K562 (cell line): ENCODE data around the gene C14orf180.

Experiments
- HDAC1 ChIP-seq, 2 experiments: fragments of 450-650 bp; IDR thresholded peaks; 2 replicates each; pipeline ENCODE4 v1.6.1; 2016 to 2017; ENCODE audit warnings: inconsistent platforms in 1 of 2, mild to moderate bottlenecking in 1 of 2, moderate library complexity in 1 of 2
- JUN ChIP-seq, 2 experiments: sonication (generic) in 1 of 2; formaldehyde crosslinking in 1 of 2; IDR thresholded peaks; 2 replicates each; pipeline versions ENCODE4 v1.6.1 to v1.8.0; 2012 to 2022; ENCODE audit warnings: borderline replicate concordance in 2 of 2, mild to moderate bottlenecking in 2 of 2, improper control_type of control experiment in 1 of 2, low read depth in 1 of 2, low read length in 1 of 2, missing genetic modification reagents in 1 of 2
- MAX ChIP-seq: sonication (generic); formaldehyde crosslinking; IDR thresholded peaks from 2 replicates; pipeline ENCODE4 v1.9.0; 2022; ENCODE audit warnings: mild to moderate bottlenecking, missing genetic modification reagents
- MXI1 ChIP-seq: IDR thresholded peaks from 2 replicates; pipeline ENCODE4 v1.6.1; 2011; ENCODE audit warnings: low read depth, mild to moderate bottlenecking, improper control_type of control experiment, low read length
- TBP ChIP-seq: optimal IDR thresholded peaks from 2 replicates; pipeline ENCODE3; 2011; ENCODE audit warnings: low read depth, low read length, improper control_type of control experiment
- TOE1 ChIP-seq, 2 experiments: fragments of 450-650 bp in 1 of 2; sonication (generic) in 1 of 2; formaldehyde crosslinking in 1 of 2; IDR thresholded peaks; 2 replicates each; pipeline versions ENCODE4 v1.7.1 to v1.8.0; 2016 to 2022; ENCODE audit warnings: borderline replicate concordance in 2 of 2, mild to moderate bottlenecking in 2 of 2, antibody characterized with exemption in 1 of 2, inconsistent platforms in 1 of 2, low read depth in 1 of 2, missing genetic modification reagents in 1 of 2, moderate library complexity in 1 of 2
- ZC3H11A ChIP-seq: IDR thresholded peaks from 2 replicates; pipeline ENCODE4 v1.6.1; 2012; ENCODE audit warnings: low read depth, low read length, improper control_type of control experiment
- TF ChIP-seq, protein P1 (sequence below): sonication (generic); formaldehyde crosslinking; IDR thresholded peaks from 2 replicates; pipeline ENCODE4 v1.8.0; 2022; ENCODE audit warnings: missing genetic modification reagents, mild to moderate bottlenecking, borderline replicate concordance

- TF ChIP-seq, protein P1, sequence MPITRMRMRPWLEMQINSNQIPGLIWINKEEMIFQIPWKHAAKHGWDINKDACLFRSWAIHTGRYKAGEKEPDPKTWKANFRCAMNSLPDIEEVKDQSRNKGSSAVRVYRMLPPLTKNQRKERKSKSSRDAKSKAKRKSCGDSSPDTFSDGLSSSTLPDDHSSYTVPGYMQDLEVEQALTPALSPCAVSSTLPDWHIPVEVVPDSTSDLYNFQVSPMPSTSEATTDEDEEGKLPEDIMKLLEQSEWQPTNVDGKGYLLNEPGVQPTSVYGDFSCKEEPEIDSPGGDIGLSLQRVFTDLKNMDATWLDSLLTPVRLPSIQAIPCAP (CRISPR knock-in tag): no peak
- TF ChIP-seq JUN (IDR thresholded peaks at IDR 0.05; ENCODE audit: borderline replicate concordance, low read depth, low read length) (no peak), JUN (CRISPR knock-in tag; IDR thresholded peaks at IDR 0.05; ENCODE audit: borderline replicate concordance) (no peak), MAX (CRISPR knock-in tag) (no peak), MXI1 (no peak), ZC3H11A (no peak), HDAC1 (IDR thresholded peaks at IDR 0.05) (no peak), TOE1 (IDR thresholded peaks at IDR 0.05; ENCODE audit: borderline replicate concordance) (no peak), TOE1 (CRISPR knock-in tag; IDR thresholded peaks at IDR 0.05; ENCODE audit: borderline replicate concordance, low read depth) (no peak), TBP (no peak)
Observed at GRCh38 chr14:104580961-104581360, 1.4 kb downstream of the C14orf180 start.
